GM12873 (cell line): ENCODE data around the gene KIF16B.

Experiments used
- CTCF ChIP-seq: IDR thresholded peaks from 2 replicates; pipeline ENCODE4 v1.5.1; 2012; ENCODE audit warnings: low read depth, mild to moderate bottlenecking, moderate library complexity, low read length, control low read depth; ENCODE audit not compliant: insufficient read depth; ENCODE audit errors: missing control alignments

Gene KIF16B

GRCh38 chr20:16366529-16366928, 206.7 kb downstream of the KIF16B start:
- no peak for TF ChIP-seq CTCF

GRCh38 chr20:16364320-16364687, 208.9 kb downstream of the KIF16B start:
- TF ChIP-seq CTCF = no peak

GRCh38 chr20:16363506-16364319, 209.5 kb downstream of the KIF16B start:
- TF ChIP-seq CTCF = no peak

GRCh38 chr20:16362642-16363041, 210.6 kb downstream of the KIF16B start:
- TF ChIP-seq CTCF = no peak

GRCh38 chr20:16360668-16361067, 212.6 kb downstream of the KIF16B start:
- no peak for TF ChIP-seq CTCF

GRCh38 chr20:16353417-16353781, 219.8 kb downstream of the KIF16B start:
- TF ChIP-seq CTCF = no peak

GRCh38 chr20:16352751-16353416, 220.4 kb downstream of the KIF16B start:
- peak; percentile 4 for TF ChIP-seq CTCF
